ENCODE results near the gene IFFO2.

DNA sequence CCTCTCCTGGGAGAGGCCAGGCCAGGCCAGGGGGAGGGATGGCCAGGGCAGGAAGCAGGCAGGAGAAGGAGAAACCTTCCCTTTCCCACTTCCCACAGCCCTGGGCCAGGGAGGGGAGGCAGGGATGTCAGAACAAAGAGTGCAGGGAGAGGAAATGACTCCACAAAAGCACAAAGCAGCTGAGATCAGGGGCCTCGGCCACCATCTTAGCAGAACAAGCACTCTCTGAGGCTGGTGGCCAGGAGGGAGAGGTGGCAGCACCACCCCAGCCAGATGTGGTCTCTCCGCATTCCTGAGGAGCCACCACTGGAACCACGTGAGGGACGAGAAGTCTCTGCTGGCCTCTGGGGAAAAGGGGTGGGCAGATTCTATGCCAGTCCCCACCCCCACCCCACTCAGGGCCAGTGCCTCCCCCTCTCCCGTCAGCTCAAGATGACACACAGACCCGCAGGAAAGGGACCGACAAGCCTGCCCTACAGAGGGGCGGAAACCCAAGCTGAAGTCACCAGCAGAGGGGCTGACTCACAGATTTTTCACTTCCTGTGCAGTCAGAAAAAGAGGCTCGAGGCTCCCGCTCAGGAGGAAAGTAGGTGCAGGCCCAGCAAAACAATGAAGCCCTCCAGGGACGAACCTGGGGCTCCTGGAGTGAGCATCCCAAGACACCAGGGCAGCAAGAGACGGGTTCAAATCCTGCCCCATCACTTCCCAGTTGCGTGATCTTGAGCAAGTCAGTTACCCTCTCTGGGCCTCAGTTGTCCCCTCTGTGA is 30.0 kb downstream of the IFFO2 start:
- TF ChIP-seq POLR2A (IDR thresholded peaks at IDR 0.05; ENCODE audit: low read depth, low read length) = peak; percentile 71; the same call in 1 of the 2 replicates
- TF ChIP-seq POLR2AphosphoS5 (IDR thresholded peaks at IDR 0.05; ENCODE audit: low read depth, low read length) = peak; percentile 72; the same call in 1 of the 2 replicates
- peak; percentile 78; the same call in 1 of the 2 replicates for TF ChIP-seq TAF1 (IDR thresholded peaks at IDR 0.05; ENCODE audit: low read depth, low read length)

All from GM12891 (cell line).